ENCODE results near the gene NCOA5.
"Not testable (repeated sequence)": the region's sequence is repeated elsewhere in the genome, so short reads cannot be mapped to it uniquely, and the experiment has no call there.

The NCOA5 gene

GRCh38 chr20:46112430-46113112 is 22.8 kb upstream of the NCOA5 start:
- Mint-ChIP-seq H3K4me1 (ENCODE audit: low read depth) (no peaks in the 10 kb centered on the region), H3K27ac (no peak overlapping the region), H3K4me3 (no peak overlapping the region), H3K36me3 (ENCODE audit: low read depth) (no peaks in the 10 kb centered on the region), H3K27me3 (ENCODE audit: low read depth) (peaks cover 42% of the 10 kb centered on the region), H3K9me3 (no peaks in the 10 kb centered on the region)

- H3K9me3 Mint-ChIP-seq, result no peaks in the 10 kb centered on the region
- H3K4me3 Mint-ChIP-seq, result no peak overlapping the region
- no peaks in the 10 kb centered on the region for H3K36me3 Mint-ChIP-seq (ENCODE audit: low read depth)
- H3K4me1 Mint-ChIP-seq (ENCODE audit: low read depth), result no peaks in the 10 kb centered on the region
- H3K27ac Mint-ChIP-seq, result no peak overlapping the region
- peaks cover 49% of the 10 kb centered on the region for H3K27me3 Mint-ChIP-seq (ENCODE audit: low read depth)
Observed at GRCh38 chr20:46111836-46112212, 22.1 kb upstream of the NCOA5 start.

- Mint-ChIP-seq H3K36me3 (ENCODE audit: low read depth) (no peaks in the 10 kb centered on the region), H3K27ac (no peak overlapping the region), H3K9me3 (no peaks in the 10 kb centered on the region)
Observed at GRCh38 chr20:46111028-46111835, 21.5 kb upstream of the NCOA5 start.

GRCh38 chr20:46108976-46109375 is 19.2 kb upstream of the NCOA5 start:
- Mint-ChIP-seq H3K4me3 (no peak overlapping the region), H3K27me3 (ENCODE audit: low read depth) (peaks cover 46% of the 10 kb centered on the region), H3K36me3 (ENCODE audit: low read depth) (no peaks in the 10 kb centered on the region), H3K27ac (no peak overlapping the region), H3K4me1 (ENCODE audit: low read depth) (no peaks in the 10 kb centered on the region), H3K9me3 (no peaks in the 10 kb centered on the region)

More at GRCh38 chr20:46111028-46111835, 21.5 kb upstream of the NCOA5 start:
- Mint-ChIP-seq H3K4me1 (ENCODE audit: low read depth) (no peaks in the 10 kb centered on the region), H3K4me3 (no peak overlapping the region), H3K27me3 (ENCODE audit: low read depth) (peaks cover 50% of the 10 kb centered on the region)

- Mint-ChIP-seq H3K27me3 (ENCODE audit: low read depth) (peaks cover 43% of the 10 kb centered on the region), H3K4me3 (no peak overlapping the region), H3K4me1 (ENCODE audit: low read depth) (no peaks in the 10 kb centered on the region), H3K36me3 (ENCODE audit: low read depth) (no peaks in the 10 kb centered on the region), H3K9me3 (no peaks in the 10 kb centered on the region), H3K27ac (no peak overlapping the region)
Observed at GRCh38 chr20:46108435-46108841, 18.7 kb upstream of the NCOA5 start.

GRCh38 chr20:46107061-46107460 is 17.3 kb upstream of the NCOA5 start:
- no peaks in the 10 kb centered on the region for H3K9me3 Mint-ChIP-seq
- H3K4me3 Mint-ChIP-seq, result no peak overlapping the region
- no peaks in the 10 kb centered on the region for H3K4me1 Mint-ChIP-seq (ENCODE audit: low read depth)
- no peak overlapping the region for H3K27ac Mint-ChIP-seq
- H3K36me3 Mint-ChIP-seq (ENCODE audit: low read depth), result no peaks in the 10 kb centered on the region
- peaks cover 49% of the 10 kb centered on the region for H3K27me3 Mint-ChIP-seq (ENCODE audit: low read depth)

GRCh38 chr20:46104262-46104661 is 14.5 kb upstream of the NCOA5 start:
- Mint-ChIP-seq H3K4me1 (ENCODE audit: low read depth) (no peaks in the 10 kb centered on the region), H3K27me3 (ENCODE audit: low read depth) (peaks cover 51% of the 10 kb centered on the region), H3K9me3 (no peaks in the 10 kb centered on the region), H3K36me3 (ENCODE audit: low read depth) (no peaks in the 10 kb centered on the region), H3K4me3 (no peak overlapping the region), H3K27ac (no peak overlapping the region)

- no peaks in the 10 kb centered on the region for H3K9me3 Mint-ChIP-seq
- no peak overlapping the region for H3K27ac Mint-ChIP-seq
- H3K4me1 Mint-ChIP-seq (ENCODE audit: low read depth), result no peaks in the 10 kb centered on the region
- H3K27me3 Mint-ChIP-seq (ENCODE audit: low read depth), result peaks cover 53% of the 10 kb centered on the region
- no peaks in the 10 kb centered on the region for H3K36me3 Mint-ChIP-seq (ENCODE audit: low read depth)
- no peak overlapping the region for H3K4me3 Mint-ChIP-seq
Observed at GRCh38 chr20:46102940-46103339, 13.2 kb upstream of the NCOA5 start.

GRCh38 chr20:46101957-46102356 is 12.2 kb upstream of the NCOA5 start:
- Mint-ChIP-seq H3K36me3 (ENCODE audit: low read depth) (no peaks in the 10 kb centered on the region), H3K9me3 (no peaks in the 10 kb centered on the region), H3K27ac (no peak overlapping the region), H3K27me3 (ENCODE audit: low read depth) (peaks cover 49% of the 10 kb centered on the region), H3K4me1 (ENCODE audit: low read depth) (no peaks in the 10 kb centered on the region), H3K4me3 (no peak overlapping the region)

GRCh38 chr20:46100988-46101387 is 11.2 kb upstream of the NCOA5 start:
- Mint-ChIP-seq H3K9me3 (no peaks in the 10 kb centered on the region), H3K4me3 (no peak overlapping the region), H3K27me3 (ENCODE audit: low read depth) (peaks cover 51% of the 10 kb centered on the region), H3K27ac (no peak overlapping the region), H3K4me1 (ENCODE audit: low read depth) (no peaks in the 10 kb centered on the region), H3K36me3 (ENCODE audit: low read depth) (no peaks in the 10 kb centered on the region)

GRCh38 chr20:46100444-46100843 is 10.7 kb upstream of the NCOA5 start:
- H3K4me1 Mint-ChIP-seq (ENCODE audit: low read depth); H3K9me3 Mint-ChIP-seq; H3K27ac Mint-ChIP-seq; H3K4me3 Mint-ChIP-seq; H3K36me3 Mint-ChIP-seq (ENCODE audit: low read depth): not testable (repeated sequence)
- H3K27me3 Mint-ChIP-seq (ENCODE audit: low read depth), result peaks cover 54% of the 10 kb centered on the region

- H3K4me1 Mint-ChIP-seq (ENCODE audit: low read depth), result no peaks in the 10 kb centered on the region
- no peaks in the 10 kb centered on the region for H3K9me3 Mint-ChIP-seq
- H3K27ac Mint-ChIP-seq, result no peak overlapping the region
- H3K36me3 Mint-ChIP-seq (ENCODE audit: low read depth), result no peaks in the 10 kb centered on the region
- no peak overlapping the region for H3K4me3 Mint-ChIP-seq
- peaks cover 49% of the 10 kb centered on the region for H3K27me3 Mint-ChIP-seq (ENCODE audit: low read depth)
Observed at GRCh38 chr20:46099491-46100287, 9.9 kb upstream of the NCOA5 start.

GRCh38 chr20:46093531-46093930 is 3.8 kb upstream of the NCOA5 start:
- Mint-ChIP-seq H3K27me3 (ENCODE audit: low read depth) (peaks cover 11% of the 10 kb centered on the region), H3K36me3 (ENCODE audit: low read depth) (no peaks in the 10 kb centered on the region), H3K4me3 (no peak overlapping the region), H3K4me1 (ENCODE audit: low read depth) (peaks cover 14% of the 10 kb centered on the region), H3K27ac (no peak overlapping the region), H3K9me3 (no peaks in the 10 kb centered on the region)

- not testable (repeated sequence) for H3K27me3 Mint-ChIP-seq (ENCODE audit: low read depth); H3K4me3 Mint-ChIP-seq
Observed at GRCh38 chr20:46091622-46092535, 2.1 kb upstream of the NCOA5 start.

More at GRCh38 chr20:46091622-46092535, 2.1 kb upstream of the NCOA5 start:
- H3K4me1 Mint-ChIP-seq (ENCODE audit: low read depth), result peaks cover 26% of the 10 kb centered on the region
- not testable (repeated sequence) for H3K27ac Mint-ChIP-seq; H3K36me3 Mint-ChIP-seq (ENCODE audit: low read depth); H3K9me3 Mint-ChIP-seq
